ENCODE results near the gene MYO5A.

- TF ChIP-seq CTCF (IDR thresholded peaks at IDR 0.05): no peak
- TF ChIP-seq RFX5 (IDR thresholded peaks at IDR 0.05): no peak
- TF ChIP-seq, protein P1, sequence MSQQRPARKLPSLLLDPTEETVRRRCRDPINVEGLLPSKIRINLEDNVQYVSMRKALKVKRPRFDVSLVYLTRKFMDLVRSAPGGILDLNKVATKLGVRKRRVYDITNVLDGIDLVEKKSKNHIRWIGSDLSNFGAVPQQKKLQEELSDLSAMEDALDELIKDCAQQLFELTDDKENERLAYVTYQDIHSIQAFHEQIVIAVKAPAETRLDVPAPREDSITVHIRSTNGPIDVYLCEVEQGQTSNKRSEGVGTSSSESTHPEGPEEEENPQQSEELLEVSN (IDR thresholded peaks at IDR 0.05; ENCODE audit: borderline replicate concordance, low read depth): no peak
- TF ChIP-seq, protein P2, sequence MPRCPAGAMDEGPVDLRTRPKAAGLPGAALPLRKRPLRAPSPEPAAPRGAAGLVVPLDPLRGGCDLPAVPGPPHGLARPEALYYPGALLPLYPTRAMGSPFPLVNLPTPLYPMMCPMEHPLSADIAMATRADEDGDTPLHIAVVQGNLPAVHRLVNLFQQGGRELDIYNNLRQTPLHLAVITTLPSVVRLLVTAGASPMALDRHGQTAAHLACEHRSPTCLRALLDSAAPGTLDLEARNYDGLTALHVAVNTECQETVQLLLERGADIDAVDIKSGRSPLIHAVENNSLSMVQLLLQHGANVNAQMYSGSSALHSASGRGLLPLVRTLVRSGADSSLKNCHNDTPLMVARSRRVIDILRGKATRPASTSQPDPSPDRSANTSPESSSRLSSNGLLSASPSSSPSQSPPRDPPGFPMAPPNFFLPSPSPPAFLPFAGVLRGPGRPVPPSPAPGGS (IDR thresholded peaks at IDR 0.05): no peak
- no peak for TF ChIP-seq CEBPB (IDR thresholded peaks at IDR 0.05)
- TF ChIP-seq MAZ (IDR thresholded peaks at IDR 0.05; ENCODE audit: borderline replicate concordance, low read depth, low read length): no peak
- TF ChIP-seq POLR2A (IDR thresholded peaks at IDR 0.05; ENCODE audit: low read length): no peak
- no peak for TF ChIP-seq ZSCAN20 (CRISPR knock-in tag; IDR thresholded peaks at IDR 0.05)
- no peak for TF ChIP-seq JUNB (IDR thresholded peaks at IDR 0.05)
- TF ChIP-seq, protein P3, sequence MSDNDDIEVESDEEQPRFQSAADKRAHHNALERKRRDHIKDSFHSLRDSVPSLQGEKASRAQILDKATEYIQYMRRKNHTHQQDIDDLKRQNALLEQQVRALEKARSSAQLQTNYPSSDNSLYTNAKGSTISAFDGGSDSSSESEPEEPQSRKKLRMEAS (IDR thresholded peaks at IDR 0.05): no peak
Observed at GRCh38 chr15:52445954-52446353, 82.7 kb downstream of the MYO5A start.
